Renal cortex interstitium (tissue), 15 donors: Measurements from ENCODE around the gene HS2ST1. TPM values are rescaled to one million over a fixed set of nuclear protein-coding genes. Genes with fewer than 3 reads are reported as not detected.
A peak's percentile ranks its signal among the peaks of the same experiment; 100 is the strongest.
"Not testable (repeated sequence)": the region's sequence is repeated elsewhere in the genome, so short reads cannot be mapped to it uniquely, and the experiment has no call there.

ENCODE experiments used
- DNase-seq, 11 donors: peaks; one replicate each; pipeline ENCODE4 v3.0.0-alpha.2; 2013; ENCODE audit warnings: low read depth in 9 of 11, low spot score in 4 of 11; ENCODE audit errors: extremely low read depth in 1 of 11
- long read RNA-seq, 16 experiments: transcript quantifications; one replicate each; lab custom pipeline, GENCODE V29; 2026
- polyA plus RNA-seq, 3 donors: library from polyadenylated mRNA; unstranded; fragments of 120-200 nt; gene quantifications; one replicate each; pipeline ENCODE4 v1.2.1, GENCODE V29; 2013; ENCODE audit not compliant: insufficient read length in 3 of 3

HS2ST1 gene
- 10 to 100 TPM; 39.1 to 50.2 (median 47.3) TPM for polyA plus RNA-seq
- long read RNA-seq, donor 1, full-length matches to known transcripts, result 11 of 11 reads
- long read RNA-seq, donor 1, partial matches to known transcripts, result 0 of 11 reads
- long read RNA-seq, donor 1, other reads (novel, unspliced or antisense), result 0 of 11 reads
- long read RNA-seq, donor 2, full-length matches to known transcripts, result 5 of 10 reads
- long read RNA-seq, donor 2, partial matches to known transcripts, result 5 of 10 reads
- long read RNA-seq, donor 2, other reads (novel, unspliced or antisense), result 0 of 10 reads
- long read RNA-seq, donor 3, full-length matches to known transcripts, result 12 of 21 reads
- long read RNA-seq, donor 3, partial matches to known transcripts, result 9 of 21 reads
- long read RNA-seq, donor 3, other reads (novel, unspliced or antisense), result 0 of 21 reads
- long read RNA-seq, donor 4, full-length matches to known transcripts, result 8 of 8 reads
- long read RNA-seq, donor 4, partial matches to known transcripts, result 0 of 8 reads
- long read RNA-seq, donor 4, other reads (novel, unspliced or antisense), result 0 of 8 reads
- long read RNA-seq, donor 5, result 0 reads
- long read RNA-seq, donor 6, full-length matches to known transcripts, result 13 of 21 reads
- long read RNA-seq, donor 6, partial matches to known transcripts, result 8 of 21 reads
- long read RNA-seq, donor 6, other reads (novel, unspliced or antisense), result 0 of 21 reads
- long read RNA-seq, donor 7, full-length matches to known transcripts, result 11 of 11 reads
- long read RNA-seq, donor 7, partial matches to known transcripts, result 0 of 11 reads
- long read RNA-seq, donor 7, other reads (novel, unspliced or antisense), result 0 of 11 reads
- long read RNA-seq, donor 8, full-length matches to known transcripts, result 23 of 23 reads
- long read RNA-seq, donor 8, partial matches to known transcripts, result 0 of 23 reads
- long read RNA-seq, donor 8, other reads (novel, unspliced or antisense), result 0 of 23 reads
- long read RNA-seq, donor 9, full-length matches to known transcripts, result 8 of 8 reads
- long read RNA-seq, donor 9, partial matches to known transcripts, result 0 of 8 reads
- long read RNA-seq, donor 9, other reads (novel, unspliced or antisense), result 0 of 8 reads
- long read RNA-seq, donor 10, full-length matches to known transcripts, result 8 of 8 reads
- long read RNA-seq, donor 10, partial matches to known transcripts, result 0 of 8 reads
- long read RNA-seq, donor 10, other reads (novel, unspliced or antisense), result 0 of 8 reads
- long read RNA-seq, donor 11, full-length matches to known transcripts, result 13 of 13 reads
- long read RNA-seq, donor 11, partial matches to known transcripts, result 0 of 13 reads
- long read RNA-seq, donor 11, other reads (novel, unspliced or antisense), result 0 of 13 reads
- long read RNA-seq, donor 12, full-length matches to known transcripts, result 5 of 5 reads
- long read RNA-seq, donor 12, partial matches to known transcripts, result 0 of 5 reads
- long read RNA-seq, donor 12, other reads (novel, unspliced or antisense), result 0 of 5 reads
- long read RNA-seq, donor 13, full-length matches to known transcripts, result 31 of 53 reads
- long read RNA-seq, donor 13, partial matches to known transcripts, result 22 of 53 reads
- long read RNA-seq, donor 13, other reads (novel, unspliced or antisense), result 0 of 53 reads
- long read RNA-seq, donor 14, full-length matches to known transcripts, result 10 of 10 reads
- long read RNA-seq, donor 14, partial matches to known transcripts, result 0 of 10 reads
- long read RNA-seq, donor 14, other reads (novel, unspliced or antisense), result 0 of 10 reads
- long read RNA-seq, donor 15, full-length matches to known transcripts, result 7 of 7 reads
- long read RNA-seq, donor 15, partial matches to known transcripts, result 0 of 7 reads
- long read RNA-seq, donor 15, other reads (novel, unspliced or antisense), result 0 of 7 reads
- long read RNA-seq, donor 16, full-length matches to known transcripts, result 30 of 43 reads
- long read RNA-seq, donor 16, partial matches to known transcripts, result 13 of 43 reads
- long read RNA-seq, donor 16, other reads (novel, unspliced or antisense), result 0 of 43 reads

DNA sequence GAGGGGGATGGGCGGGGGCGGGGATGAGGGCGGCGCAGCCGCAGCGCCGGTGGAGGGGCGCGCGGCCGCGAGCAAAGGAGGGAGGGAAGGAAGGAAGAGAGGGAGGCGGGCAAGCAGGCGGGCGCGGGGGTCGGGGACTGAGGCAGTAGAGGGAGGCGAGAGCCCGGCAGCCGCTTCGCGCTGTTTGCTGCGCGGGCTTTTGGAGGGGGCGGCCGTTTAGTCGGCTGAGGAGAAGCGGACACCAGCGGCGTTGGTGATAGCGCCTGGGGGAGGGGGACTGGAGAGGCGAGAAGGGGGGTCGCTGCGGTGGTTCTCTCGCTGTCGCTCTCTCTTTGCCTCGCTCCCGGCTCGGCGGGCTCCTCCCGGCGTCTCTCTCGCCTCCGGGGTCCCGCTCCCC is at the start of gene HS2ST1:
Gene HS2ST1 (plus strand): TSS at position 35 of the 397 bp plus-strand sequence.
- no peak for DNase-seq

DNA sequence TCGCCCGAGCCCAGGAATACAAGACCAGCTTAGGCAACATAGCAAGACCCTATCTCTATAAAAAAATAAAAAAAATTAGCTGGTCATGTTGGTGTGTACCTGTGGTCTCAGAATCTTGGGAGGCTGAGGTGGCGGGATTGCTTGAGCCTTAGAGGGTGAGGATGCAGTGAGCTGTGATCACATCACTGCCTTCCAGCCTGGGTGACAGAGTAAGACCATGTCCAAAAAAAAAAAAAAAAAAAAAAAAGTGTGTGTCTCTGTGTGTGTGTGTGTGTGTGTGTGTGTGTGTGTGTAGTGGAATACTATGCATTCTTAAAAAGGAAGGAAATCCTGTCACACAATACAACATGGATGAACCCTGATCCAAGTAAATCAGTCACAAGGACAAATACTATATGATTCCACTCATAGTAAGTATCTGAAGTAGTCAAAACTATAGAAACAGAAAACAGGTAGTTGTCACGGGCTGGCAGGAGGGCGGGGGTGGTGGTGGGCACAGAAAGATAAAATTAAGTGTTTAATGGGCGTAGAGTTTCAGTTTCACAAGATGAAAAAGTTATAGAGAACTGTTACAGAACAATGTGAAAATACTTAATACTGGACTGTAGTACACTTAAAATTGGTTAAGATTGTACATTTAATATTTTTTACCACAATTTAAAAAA is 48.3 kb upstream of the HS2ST1 start:
- DNase-seq, result no peak

DNA sequence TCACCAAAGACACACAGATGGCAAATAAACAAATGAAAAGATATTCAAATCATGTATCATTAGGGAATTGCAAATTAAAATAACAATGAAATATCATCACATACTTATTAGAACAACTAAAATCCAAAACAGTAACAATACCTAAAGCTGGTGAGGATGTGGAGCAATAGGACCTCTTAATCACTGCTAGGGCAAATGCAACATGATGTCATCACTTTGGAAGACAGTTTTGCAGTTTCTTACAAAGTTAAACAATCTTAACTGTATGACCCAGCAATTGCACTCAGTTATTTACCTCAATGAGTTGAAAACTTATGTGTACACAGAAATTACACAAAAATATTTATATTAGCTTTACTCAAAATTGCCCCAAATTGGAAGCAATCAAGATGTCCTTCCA is 47.8 kb upstream of the HS2ST1 start:
- no peak for DNase-seq

DNA sequence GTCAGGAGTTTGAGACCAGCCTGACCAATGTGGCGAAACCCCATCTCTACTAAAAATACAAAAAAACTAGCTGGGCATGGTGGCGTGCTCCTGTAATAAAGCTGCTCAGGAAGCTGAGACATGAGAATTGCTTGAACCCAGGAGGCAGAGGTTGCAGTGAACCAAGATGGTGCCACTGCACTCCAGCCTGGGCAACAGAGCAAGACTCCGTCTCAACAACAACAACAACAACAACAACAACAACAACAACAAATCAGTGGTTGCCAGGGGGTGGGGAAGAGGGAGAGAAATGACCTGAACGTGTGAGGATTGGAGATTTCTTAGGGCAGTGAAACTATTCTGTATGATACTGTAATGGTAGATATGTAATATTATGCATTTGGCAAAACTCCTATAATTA is 47.2 kb upstream of the HS2ST1 start:
- DNase-seq, result not testable (repeated sequence)

DNA sequence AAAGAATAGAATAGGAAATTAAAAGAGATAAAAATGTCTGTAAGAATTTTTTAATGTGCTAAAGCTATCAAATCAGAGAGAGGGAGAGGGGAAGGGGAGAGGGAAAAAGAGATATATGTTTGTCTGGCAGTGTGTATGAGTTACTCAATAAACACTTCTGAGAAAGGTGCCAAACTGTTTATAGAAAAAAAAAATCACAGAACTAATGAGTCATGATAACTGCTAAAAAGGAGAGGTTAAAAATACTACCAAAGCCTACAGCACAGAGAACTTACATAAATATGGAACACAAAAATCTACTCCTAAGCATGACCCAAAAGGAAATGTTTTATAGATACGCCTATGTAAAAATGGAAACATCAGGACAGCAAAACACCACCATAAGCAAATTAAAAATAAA is 46.0 kb upstream of the HS2ST1 start:
- DNase-seq, result no peak

DNA sequence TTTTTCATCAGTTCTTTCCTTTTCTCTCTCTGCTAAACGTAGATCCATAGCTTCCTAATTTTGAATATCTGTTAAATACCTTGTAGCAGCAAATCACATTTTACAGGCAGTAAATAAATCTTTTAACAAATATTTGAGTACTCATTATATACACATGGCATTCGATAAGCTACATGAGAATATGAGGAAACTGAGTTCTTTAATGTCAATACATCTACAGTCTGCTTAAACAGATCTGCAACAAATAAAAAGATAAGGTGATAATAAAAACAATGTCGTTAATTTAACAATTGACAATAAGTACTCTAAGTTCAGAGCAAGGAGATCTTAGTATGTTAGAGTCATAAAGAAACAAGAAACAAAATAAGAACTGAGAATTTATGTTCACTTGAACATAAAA is 43.4 kb upstream of the HS2ST1 start:
- no peak for DNase-seq

DNA sequence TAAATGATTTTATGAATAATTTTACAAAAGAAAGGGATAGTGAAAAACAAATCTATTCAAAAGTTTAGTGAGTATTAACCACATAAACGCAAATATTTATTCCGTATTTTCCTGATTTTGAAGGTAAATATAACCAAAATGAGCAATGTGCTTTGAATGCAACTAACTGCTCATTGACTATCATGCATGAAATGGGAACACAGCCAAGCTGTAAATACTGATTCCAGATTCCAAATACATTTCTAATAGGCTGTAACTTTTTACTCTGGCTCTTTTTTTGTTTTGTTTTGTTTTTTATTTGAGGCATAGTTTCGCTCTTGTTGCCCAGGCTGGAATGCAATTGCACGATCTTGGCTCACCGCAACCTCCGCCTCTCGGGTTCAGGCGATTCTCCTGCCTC is 42.3 kb upstream of the HS2ST1 start:
- no peak for DNase-seq

DNA sequence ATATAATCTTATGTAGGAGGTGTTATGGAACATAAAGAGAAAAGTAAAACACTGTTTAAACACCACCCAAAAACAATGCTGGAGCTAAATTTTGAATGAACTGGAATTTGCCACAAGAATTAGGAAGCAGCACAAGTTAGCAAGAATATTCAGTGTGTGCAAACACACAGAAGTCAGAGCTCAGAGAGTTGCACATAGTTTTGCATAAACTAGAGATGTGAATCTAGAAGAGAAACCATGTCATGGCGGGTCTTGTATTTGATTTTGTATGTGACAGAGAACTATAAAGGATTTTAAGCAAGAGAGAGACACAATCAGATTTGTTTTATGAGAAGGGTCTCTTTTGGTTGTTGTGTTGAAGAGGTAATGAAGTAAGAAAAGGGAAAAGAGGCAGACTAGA is 38.7 kb upstream of the HS2ST1 start:
- DNase-seq, result no peak

DNA sequence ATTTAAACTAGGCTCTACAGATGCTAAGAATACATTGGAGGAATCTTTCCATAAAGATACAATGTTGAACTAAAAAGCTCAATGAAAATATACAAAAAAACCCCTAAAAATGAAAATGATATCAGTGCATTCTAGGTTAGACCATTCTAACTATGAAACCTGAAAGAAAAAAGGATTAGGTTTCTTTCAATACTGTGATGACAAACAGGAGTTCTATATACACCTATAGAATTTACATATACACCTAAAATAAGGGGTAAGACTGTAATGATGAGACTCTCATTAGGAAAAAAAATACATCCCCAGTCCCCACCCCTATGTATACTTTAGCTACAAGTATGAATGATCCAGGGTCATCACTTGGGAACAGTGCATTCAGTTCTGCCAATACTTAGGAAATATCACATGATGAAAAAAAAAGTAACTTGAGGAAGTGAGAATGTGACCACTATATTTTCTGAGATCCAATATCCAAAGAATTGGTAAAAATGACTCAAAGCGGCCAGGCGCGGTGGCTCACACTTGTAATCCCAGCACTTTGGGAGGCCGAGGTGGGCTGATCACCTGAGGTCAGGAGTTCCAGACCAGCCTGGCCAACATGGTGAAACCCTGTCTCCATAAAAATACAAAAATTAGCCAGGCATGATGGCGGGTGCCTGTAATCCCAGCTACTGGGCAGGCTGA is 26.8 kb upstream of the HS2ST1 start:
- no peak for DNase-seq

DNA sequence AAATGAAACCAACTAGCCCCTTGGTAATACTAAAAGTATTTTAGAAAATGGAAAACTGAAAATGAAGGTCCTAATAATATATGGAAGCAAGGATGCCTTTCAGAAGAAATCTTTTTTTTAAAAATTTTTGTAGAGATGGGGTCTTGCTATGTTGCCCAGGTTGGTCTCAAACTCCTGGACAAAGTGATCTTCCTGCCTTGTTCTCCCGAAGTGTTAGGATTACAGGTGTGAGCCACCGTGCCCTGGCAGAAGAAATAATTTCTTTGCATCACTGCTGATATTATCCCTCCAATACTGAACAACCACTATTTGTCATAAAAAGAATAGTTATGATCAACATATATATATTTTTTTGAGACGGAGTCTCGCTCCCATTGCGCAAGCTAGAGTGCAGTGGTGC is 26.1 kb upstream of the HS2ST1 start:
- DNase-seq, result no peak

DNA sequence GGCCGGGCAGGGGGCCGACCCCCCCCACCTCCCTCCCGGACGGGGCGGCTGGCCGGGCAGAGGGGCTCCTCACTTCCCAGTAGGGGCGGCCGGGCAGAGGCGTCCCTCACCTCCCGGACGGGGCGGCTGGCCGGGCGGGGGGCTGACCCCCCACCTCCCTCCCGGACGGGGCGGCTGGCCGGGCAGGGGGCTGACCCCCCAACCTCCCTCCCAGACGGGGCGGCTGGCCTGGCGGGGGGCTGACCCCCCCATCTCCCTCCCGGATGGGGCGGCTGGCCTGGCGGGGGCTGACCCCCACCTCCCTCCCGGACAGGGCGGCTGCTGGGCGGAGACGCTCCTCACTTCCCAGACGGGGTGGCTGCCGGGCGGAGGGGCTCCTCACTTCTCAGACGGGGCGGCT is 15.0 kb upstream of the HS2ST1 start:
- not testable (repeated sequence) for DNase-seq

DNA sequence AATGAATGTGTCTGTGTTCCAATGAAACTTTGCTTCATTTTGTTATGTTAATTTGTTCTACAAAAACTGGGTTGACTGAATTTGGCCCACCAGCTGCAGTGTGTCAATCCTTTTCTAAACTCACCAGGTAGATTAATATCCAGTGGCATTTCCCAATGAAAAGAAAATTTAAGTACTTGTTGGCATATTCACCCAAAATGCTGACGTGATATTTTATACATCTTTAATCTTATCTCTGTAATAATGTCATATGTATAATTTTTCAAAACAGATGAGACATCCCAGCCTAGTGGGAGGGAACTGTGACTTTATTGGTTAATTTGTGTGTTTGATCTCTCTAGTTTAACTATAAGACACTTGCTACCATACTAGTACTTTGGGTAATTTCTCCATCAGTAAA is 8.6 kb upstream of the HS2ST1 start:
- DNase-seq, result no peak

DNA sequence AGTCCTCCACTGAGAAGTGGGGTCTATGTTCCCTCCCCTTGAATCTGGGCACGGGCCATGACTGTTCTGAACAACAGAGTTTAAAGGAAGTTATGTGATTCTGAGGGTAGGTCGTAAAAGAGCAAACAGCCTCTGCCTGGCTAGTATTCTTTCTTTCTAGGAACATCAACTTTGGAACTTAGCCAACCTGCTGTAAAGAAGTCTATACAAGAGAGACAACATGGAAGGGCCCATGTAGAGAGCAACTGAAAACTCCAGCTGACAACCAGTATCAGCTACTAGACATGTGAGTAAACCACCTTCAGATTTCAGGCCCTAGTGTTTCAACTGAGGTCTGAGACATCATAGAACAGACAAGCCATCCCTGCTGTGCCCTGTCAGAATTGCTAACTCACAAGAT is 8.0 kb upstream of the HS2ST1 start:
- DNase-seq, result no peak

DNA sequence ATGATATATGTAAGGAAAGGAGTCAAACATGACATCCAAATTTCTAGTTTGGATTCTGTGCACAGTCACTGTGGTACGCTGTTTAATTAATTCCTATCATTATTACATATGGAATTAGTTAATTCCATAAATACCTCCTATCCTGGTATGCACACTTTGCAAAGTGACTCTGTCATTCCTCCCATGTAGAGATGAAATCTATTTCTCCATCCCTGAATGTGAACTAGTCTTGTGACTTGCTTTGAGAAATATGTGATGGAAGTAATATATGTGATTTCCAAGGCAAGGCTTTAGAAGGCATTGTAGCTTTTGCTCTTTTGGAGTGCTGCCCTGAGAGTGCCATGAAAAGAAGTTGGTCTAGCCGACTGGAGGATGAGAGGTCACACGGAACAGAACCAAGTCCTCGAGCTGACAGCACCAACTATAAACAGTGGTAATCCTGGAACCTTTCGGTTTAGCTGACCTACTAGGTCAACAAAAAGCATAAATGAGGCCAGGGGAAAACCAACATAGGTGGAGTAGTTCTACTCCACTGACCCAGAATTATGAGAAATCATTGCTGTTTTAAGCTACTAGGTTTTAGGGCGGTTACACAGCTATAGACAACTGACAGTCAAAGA is 2.0 kb upstream of the HS2ST1 start:
- DNase-seq, result no peak

DNA sequence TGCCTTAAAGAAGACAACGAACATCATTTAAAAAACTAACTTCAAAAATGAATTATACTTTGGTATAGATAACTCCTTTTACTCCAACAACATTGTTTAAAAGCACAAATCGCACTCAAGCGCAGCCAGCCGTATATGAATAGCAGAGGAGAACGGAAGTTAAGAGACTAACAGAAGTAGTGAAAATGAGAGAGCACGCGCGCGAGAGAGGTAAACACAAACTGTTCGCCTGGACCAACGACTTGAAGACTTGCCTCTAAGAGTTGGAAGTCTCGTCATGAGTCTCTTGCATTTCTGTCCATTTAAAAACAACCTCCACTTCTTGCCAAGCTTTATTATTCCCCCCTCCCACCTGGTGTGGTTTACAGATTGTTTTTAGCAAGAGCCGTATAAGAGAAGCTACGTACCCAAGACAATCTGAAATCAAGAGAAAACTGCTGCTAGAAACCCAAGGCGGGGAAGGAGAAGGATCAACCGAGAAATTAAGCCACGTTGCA is 988 bp upstream of the HS2ST1 start:
- DNase-seq, result peak in 8 of 11 donors; percentile 10 to 43 (median 28)

DNA sequence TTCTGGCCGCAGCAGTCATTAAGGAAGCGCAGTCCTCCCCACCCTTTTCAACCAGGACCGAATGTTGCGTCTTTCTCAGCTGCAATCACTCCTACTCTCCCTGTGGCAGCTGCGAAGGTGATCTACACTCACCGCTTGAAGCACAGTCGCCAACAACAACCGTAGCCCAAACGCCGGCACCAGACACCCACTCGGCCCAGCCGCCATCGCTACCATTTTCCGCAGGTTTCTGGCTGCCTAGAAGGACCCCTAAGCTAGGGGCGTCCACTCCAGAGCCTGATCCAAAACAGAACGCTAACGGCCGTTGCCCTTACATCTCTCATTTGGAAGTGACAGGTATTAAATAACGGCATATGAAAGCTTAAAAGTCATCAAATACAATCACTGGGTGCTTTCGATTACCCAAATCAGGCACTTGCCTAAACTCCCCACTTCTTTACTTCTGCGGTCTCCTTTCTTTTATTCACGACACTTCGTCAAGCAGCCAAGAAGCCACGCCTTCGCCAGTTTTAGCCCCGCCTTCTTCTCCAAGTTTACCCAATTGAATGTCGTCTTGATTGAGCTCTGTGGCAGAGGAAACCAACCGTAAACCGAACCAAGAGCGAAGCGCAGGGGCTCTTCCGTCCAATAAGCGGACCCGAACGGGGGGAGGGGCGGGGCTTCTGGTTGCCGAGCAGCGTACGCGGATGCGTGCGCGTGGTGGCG is 387 bp upstream of the HS2ST1 start, which contains the start of gene SELENOF:
Gene SELENOF (minus strand): TSS at position 231 of the 705 bp plus-strand sequence. CDS start 15 bp downstream, at position 216.
- peak; percentile 99 to 100 (median 100) for DNase-seq
